Immature natural killer cell (primary cell): ENCODE results near the gene OR10A4. TPM values are rescaled to one million over a fixed set of nuclear protein-coding genes. Genes with fewer than 3 reads are reported as not detected.
"Not testable (repeated sequence)": the region's sequence is repeated elsewhere in the genome, so short reads cannot be mapped to it uniquely, and the experiment has no call there.

Experiments
- DNase-seq, 3 donors: peaks; one replicate each; pipeline ENCODE4 v3.0.0; 2022; ENCODE audit warnings: mixed read lengths in 1 of 3
- H3K27ac Mint-ChIP-seq, 6 donors: one replicate each; pipeline ENCODE4 v1.8.0; 2020; ENCODE audit warnings: mixed read lengths in 6 of 6, mild to moderate bottlenecking in 5 of 6, inconsistent platforms in 4 of 6, moderate library complexity in 3 of 6
- H3K27me3 Mint-ChIP-seq, 3 donors: one replicate each; pipeline ENCODE4 v1.8.0; 2020 to 2021; ENCODE audit warnings: low read depth in 3 of 3, mild to moderate bottlenecking in 3 of 3, mixed read lengths in 3 of 3, moderate library complexity in 3 of 3, inconsistent platforms in 1 of 3
- H3K36me3 Mint-ChIP-seq, 3 donors: one replicate each; pipeline ENCODE4 v1.8.0; 2020; ENCODE audit warnings: mixed read lengths in 3 of 3, inconsistent platforms in 2 of 3, mild to moderate bottlenecking in 2 of 3
- H3K4me1 Mint-ChIP-seq, 2 donors: one replicate each; pipeline ENCODE4 v1.8.0; 2020; ENCODE audit warnings: inconsistent platforms in 2 of 2, mild to moderate bottlenecking in 2 of 2, mixed read lengths in 2 of 2, moderate library complexity in 1 of 2
- H3K4me3 Mint-ChIP-seq, 5 donors: one replicate each; pipeline ENCODE4 v1.8.0; 2020; ENCODE audit warnings: mild to moderate bottlenecking in 5 of 5, mixed read lengths in 5 of 5, inconsistent platforms in 3 of 5, moderate library complexity in 3 of 5
- H3K9me3 Mint-ChIP-seq, 6 donors: one replicate each; pipeline ENCODE4 v1.8.0; 2020; ENCODE audit warnings: mild to moderate bottlenecking in 6 of 6, mixed read lengths in 6 of 6, inconsistent platforms in 4 of 6, moderate library complexity in 3 of 6
- polyA plus RNA-seq, 3 donors: library from polyadenylated mRNA; unstranded; fragments of 300-500 nt; fragmentation: Illumina TruSeq; gene quantifications; one replicate each; pipeline ENCODE4 v1.2.3, GENCODE V29; 2021

OR10A4 gene, protein sequence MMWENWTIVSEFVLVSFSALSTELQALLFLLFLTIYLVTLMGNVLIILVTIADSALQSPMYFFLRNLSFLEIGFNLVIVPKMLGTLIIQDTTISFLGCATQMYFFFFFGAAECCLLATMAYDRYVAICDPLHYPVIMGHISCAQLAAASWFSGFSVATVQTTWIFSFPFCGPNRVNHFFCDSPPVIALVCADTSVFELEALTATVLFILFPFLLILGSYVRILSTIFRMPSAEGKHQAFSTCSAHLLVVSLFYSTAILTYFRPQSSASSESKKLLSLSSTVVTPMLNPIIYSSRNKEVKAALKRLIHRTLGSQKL
- polyA plus RNA-seq, result not detected

DNA sequence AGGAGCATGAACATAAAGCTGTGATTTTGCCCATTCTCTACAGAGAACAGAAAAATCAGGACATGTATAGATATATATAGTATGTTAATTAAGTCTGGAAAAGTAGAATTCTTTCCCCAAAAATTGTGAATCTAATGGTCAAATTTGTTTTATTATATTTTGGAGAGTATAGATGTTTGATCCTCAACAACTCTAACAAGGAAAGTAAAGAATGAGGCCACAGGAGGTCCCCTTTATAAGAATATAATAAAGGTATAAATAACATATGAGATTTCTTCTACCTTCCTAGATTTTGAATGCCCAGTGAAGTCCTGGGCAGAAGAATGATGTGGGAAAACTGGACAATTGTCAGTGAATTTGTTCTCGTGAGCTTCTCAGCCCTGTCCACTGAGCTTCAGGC, at the start of gene OR10A4:
Gene OR10A4 (plus strand): TSS at position 301 of the 400 bp plus-strand sequence. CDS start 23 bp downstream, at position 324.
- Mint-ChIP-seq H3K36me3 (no peaks in the 10 kb centered on the region), H3K27ac (no peak within 1 kb of the TSS), H3K4me3 (no peak within 1 kb of the TSS), H3K4me1 (no peaks in the 10 kb centered on the region), H3K27me3 (peaks cover 4 to 6% (median 5%) of the 10 kb centered on the region in 3 donors), H3K9me3 (peaks cover 0 to 6% (median 0%) of the 10 kb centered on the region in 6 donors)
- DNase-seq, result no peak

DNA sequence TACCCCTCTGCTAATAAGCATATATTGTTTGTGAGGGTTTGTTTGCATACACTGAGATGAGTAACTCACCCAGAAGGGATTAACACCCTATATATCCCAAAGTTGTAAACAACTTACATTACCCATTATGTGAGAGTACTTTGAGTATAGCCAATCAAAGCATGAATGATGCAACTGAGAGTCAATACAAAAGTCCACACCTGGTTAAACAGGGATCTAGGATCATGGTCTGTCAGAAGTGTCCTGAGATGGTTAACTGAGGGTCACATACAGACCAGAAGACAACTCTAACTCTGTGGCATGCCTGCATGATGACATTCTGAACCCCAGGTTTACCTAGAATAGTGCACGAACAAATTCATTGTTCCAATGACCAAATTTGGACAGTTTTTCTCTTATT, 48.3 kb upstream of the OR10A4 start:
- no peaks in the 10 kb centered on the region for H3K36me3 Mint-ChIP-seq
- no peak for DNase-seq
- peaks cover 0 to 2% (median 1%) of the 10 kb centered on the region in 3 donors for H3K27me3 Mint-ChIP-seq
- no peak overlapping the region for H3K27ac Mint-ChIP-seq
- H3K4me1 Mint-ChIP-seq, result no peaks in the 10 kb centered on the region
- H3K9me3 Mint-ChIP-seq, result no peaks in the 10 kb centered on the region
- no peak overlapping the region for H3K4me3 Mint-ChIP-seq

DNA sequence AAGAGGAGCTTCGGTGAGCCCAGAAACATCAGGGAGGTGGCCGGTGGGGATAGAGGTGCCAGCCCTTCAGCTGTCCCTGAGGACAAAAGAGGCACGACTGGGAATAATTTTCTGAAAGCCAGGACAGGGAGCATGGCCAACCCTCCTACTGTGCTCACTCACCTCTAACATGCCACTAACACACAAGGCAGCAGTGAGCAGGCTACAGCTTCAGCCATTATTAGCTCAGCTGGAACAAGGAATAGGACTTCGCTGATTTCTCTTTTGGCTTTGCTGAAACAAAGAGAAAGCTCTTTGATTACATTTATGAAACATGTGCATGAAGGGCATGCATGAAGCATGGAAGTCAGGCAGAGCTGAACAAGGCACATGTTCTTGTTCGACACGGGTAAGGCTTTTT, 43.1 kb upstream of the OR10A4 start:
- no peak for DNase-seq
- no peaks in the 10 kb centered on the region for H3K4me1 Mint-ChIP-seq
- no peaks in the 10 kb centered on the region for H3K36me3 Mint-ChIP-seq
- peaks cover 2 to 8% (median 2%) of the 10 kb centered on the region in 3 donors for H3K27me3 Mint-ChIP-seq
- no peaks in the 10 kb centered on the region for H3K9me3 Mint-ChIP-seq
- no peak overlapping the region for H3K4me3 Mint-ChIP-seq
- H3K27ac Mint-ChIP-seq, result no peak overlapping the region

DNA sequence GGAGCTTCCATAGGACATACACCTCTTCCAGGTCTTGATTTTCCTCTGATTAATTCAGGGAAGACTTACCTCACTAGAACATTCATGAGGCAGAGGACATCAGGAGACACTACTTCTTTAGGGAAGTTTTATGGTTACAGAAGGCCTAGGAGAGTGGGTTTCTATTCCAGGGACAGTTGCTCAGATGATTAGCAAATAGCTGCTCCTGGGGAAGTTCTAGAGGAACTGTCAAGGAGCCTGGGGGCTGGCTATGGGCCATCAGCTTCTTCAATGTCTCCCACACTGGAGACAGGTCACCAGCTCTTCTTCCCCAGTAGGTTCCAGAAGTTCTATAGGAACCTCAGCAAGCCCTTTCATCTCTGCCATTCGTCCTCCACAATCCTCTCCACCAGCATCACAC, 42.4 kb upstream of the OR10A4 start:
- Mint-ChIP-seq H3K27me3 (peaks cover 2 to 8% (median 2%) of the 10 kb centered on the region in 3 donors), H3K27ac (no peak overlapping the region), H3K9me3 (no peaks in the 10 kb centered on the region), H3K4me1 (no peaks in the 10 kb centered on the region), H3K4me3 (no peak overlapping the region), H3K36me3 (no peaks in the 10 kb centered on the region)
- no peak for DNase-seq

DNA sequence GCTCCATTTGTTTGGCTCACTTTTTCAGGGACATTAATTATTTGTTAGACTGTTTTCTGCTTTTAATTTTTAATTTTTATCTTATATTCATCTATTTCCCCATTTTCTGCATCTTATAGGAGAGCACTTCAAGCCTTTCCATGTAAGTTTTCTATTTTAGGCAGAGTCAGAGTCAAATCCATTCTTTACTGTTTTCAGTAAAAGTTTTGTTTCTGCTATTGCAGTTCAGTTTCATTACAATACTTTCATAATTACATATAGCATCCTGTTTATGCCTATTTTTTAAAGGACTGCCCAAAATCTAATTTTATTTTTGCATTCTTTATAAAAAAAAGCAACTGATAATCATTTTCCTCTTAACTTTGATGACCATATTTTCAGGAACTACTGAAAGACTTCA, 34.7 kb upstream of the OR10A4 start:
- Mint-ChIP-seq H3K36me3 (no peaks in the 10 kb centered on the region), H3K9me3 (peaks cover 0 to 4% (median 0%) of the 10 kb centered on the region in 6 donors), H3K27ac (no peak overlapping the region), H3K4me3 (no peak overlapping the region), H3K4me1 (no peaks in the 10 kb centered on the region), H3K27me3 (peaks cover 2% of the 10 kb centered on the region in 3 donors)
- DNase-seq, result no peak

DNA sequence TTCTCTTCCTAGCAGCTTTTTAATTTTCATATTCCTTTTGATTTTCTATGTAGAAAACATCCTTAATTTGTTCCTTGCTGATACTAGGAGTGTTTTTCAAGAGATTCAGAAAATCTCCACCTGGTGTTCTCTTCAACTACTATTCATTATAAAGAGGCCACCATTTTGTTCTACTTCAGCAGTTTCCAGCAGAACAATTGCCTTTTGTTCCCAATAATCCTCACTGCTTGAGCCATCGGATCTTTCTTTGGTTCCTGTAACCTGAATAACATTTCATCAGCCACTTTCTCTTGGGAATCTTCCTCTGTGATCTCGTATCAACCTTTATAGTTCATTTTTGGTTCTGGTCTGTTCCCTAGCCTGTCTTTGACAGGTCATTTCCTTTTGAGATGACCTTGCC, 32.8 kb upstream of the OR10A4 start:
- Mint-ChIP-seq H3K4me1 (no peaks in the 10 kb centered on the region), H3K27ac (no peak overlapping the region), H3K9me3 (peaks cover 0 to 4% (median 0%) of the 10 kb centered on the region in 6 donors), H3K36me3 (no peaks in the 10 kb centered on the region), H3K4me3 (no peak overlapping the region), H3K27me3 (peaks cover 2 to 5% (median 4%) of the 10 kb centered on the region in 3 donors)
- no peak for DNase-seq

DNA sequence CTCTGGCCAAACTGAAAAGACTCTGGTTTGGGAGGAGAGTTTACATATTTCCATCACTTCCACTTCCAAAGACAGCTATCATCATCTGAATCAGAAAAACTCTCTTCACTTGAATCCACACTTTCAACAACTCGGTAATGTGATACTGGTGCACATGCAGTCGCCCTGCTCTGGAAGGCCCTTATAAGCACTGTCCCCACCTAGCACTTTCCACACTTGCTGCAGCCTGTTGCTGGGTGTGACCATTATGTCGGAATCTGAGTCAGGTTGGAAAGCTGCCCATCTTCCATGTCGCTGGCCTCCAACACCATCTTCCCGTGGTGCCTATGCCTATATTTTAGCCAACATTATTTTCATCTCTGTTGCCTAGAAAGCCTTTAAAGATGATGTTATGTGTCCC, 32.1 kb upstream of the OR10A4 start:
- DNase-seq, result no peak
- Mint-ChIP-seq H3K27ac (no peak overlapping the region), H3K36me3 (no peaks in the 10 kb centered on the region), H3K4me3 (no peak overlapping the region), H3K27me3 (peaks cover 2 to 5% (median 4%) of the 10 kb centered on the region in 3 donors), H3K9me3 (peaks cover 0 to 4% (median 0%) of the 10 kb centered on the region in 6 donors), H3K4me1 (no peaks in the 10 kb centered on the region)

DNA sequence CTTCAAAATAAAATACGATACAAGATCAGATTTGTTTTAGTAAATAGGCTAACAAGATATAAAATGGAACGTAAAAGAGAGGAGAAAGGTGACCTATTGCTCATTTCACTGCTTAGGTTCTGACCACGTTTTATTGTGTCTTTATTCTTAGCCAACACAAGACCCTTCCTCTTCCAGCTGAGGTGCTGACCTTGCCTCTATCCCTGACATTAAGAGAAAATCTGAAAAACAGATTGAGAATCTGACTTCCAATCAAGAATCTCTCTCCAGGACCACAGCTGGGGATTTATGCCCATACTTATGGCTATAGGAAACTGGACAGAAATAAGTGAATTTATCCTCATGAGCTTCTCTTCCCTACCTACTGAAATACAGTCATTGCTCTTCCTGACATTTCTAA, 31.0 kb upstream of the OR10A4 start, which contains the start of gene OR10A5:
Gene OR10A5 (plus strand): TSS at position 301 of the 400 bp plus-strand sequence. CDS start 0 bp downstream, at position 301.
- no peak for DNase-seq
- H3K36me3 Mint-ChIP-seq, result no peaks in the 10 kb centered on the region
- no peaks in the 10 kb centered on the region for H3K4me1 Mint-ChIP-seq
- H3K4me3 Mint-ChIP-seq, result no peak within 1 kb of the TSS
- H3K27me3 Mint-ChIP-seq, result peaks cover 2 to 5% (median 2%) of the 10 kb centered on the region in 3 donors
- no peak within 1 kb of the TSS for H3K27ac Mint-ChIP-seq
- H3K9me3 Mint-ChIP-seq, result peaks cover 0 to 4% (median 0%) of the 10 kb centered on the region in 6 donors

DNA sequence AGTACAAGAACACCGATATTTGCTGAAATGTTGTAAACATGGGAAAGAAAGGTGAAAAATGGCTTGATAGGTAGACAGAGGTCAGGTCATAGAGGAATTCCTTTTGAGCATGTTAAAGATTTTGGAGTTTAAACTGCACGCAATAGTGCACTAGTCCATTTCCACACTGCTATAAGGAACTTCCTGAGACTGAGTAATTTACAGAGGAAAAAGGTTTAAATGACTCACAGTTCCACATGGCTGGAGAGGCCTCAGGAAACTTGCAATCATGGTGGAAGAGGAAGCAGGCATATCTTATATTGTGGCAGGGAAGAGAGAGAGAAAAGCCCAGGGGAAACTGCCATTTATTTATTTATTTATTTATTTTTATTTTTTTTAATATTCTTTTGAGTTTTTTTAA, 25.9 kb upstream of the OR10A4 start:
- Mint-ChIP-seq H3K4me1 (no peaks in the 10 kb centered on the region), H3K9me3 (peaks cover 0 to 5% (median 4%) of the 10 kb centered on the region in 6 donors), H3K27ac (no peak overlapping the region), H3K27me3 (peaks cover 2 to 9% (median 2%) of the 10 kb centered on the region in 3 donors), H3K4me3 (no peak overlapping the region), H3K36me3 (peaks cover 0 to 3% (median 0%) of the 10 kb centered on the region in 3 donors)
- DNase-seq, result no peak

DNA sequence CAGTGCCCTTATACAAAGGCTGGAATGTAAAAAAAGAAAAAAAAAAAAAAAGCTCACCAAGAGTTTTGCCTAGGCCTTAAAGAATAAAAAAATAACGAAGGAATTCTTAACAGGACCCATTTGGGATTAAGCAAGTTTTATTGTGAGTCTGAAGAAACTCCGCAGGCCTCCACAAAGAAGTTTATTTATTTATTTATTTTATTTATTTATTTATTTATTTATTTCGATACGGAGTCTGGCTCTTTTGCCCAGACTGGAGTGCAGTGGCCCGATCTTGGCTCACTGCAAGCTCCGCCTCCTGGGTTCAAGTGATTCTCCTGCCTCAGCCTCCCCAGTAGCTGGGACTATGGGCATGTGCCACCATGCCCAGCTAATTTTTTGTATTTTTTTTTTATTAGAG, 21.6 kb upstream of the OR10A4 start:
- peaks cover 2 to 11% (median 4%) of the 10 kb centered on the region in 6 donors for H3K9me3 Mint-ChIP-seq
- H3K36me3 Mint-ChIP-seq, H3K4me1 Mint-ChIP-seq, DNase-seq, H3K4me3 Mint-ChIP-seq, H3K27me3 Mint-ChIP-seq, H3K27ac Mint-ChIP-seq: not testable (repeated sequence)

DNA sequence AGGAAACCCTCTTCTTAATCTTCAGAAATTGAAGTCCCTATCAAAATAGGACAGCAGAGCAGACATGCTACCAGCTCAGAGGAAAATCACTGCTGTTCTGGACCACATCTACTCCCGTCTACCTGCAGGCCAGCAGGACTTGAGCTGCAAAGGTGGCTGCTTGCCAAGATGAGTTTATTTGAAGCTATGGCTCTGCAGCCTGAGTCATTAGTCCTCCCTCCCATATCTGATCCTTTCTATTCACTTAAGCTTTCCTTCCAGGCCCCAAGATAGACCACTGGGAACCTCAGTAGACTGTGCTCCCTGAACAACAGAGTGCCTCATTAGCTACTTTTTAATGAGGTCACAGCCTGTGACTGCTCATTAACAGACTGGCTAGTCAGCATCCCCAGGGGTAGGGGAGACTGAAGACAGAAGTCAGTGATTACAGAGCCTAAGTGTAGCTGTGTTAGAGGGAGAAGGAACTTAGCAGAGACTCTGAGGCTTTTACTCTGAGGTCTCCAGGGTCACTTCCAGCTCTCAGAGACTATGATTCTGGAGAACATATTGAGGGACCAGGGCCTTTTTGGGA, 20.4 kb upstream of the OR10A4 start:
- Mint-ChIP-seq H3K27ac (no peak overlapping the region), H3K9me3 (peaks cover 2 to 14% (median 3%) of the 10 kb centered on the region in 6 donors), H3K4me1 (no peaks in the 10 kb centered on the region), H3K27me3 (peaks cover 0 to 11% (median 0%) of the 10 kb centered on the region in 3 donors), H3K4me3 (no peak overlapping the region), H3K36me3 (peaks cover 0 to 3% (median 0%) of the 10 kb centered on the region in 3 donors)
- DNase-seq, result no peak

DNA sequence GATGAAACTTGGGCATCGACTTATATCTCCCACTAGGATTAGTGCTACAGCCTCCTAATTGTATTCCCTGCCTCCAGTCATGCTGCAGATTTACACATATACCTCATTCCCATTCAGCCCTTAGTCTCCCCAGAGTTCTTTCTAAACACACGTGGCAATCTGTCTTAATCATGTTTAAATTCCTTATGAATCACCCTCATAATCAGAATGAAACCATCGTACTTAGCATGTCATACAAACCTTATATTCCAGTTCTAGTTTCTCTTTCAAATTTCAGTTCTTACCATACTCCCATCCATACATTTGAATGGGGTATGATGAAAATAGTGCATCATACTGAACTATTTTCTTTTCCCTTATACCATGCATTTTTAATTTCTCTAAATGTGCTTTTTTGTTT, 19.6 kb upstream of the OR10A4 start:
- Mint-ChIP-seq H3K4me3 (no peak overlapping the region), H3K27ac (no peak overlapping the region), H3K4me1 (no peaks in the 10 kb centered on the region), H3K9me3 (peaks cover 0 to 14% (median 3%) of the 10 kb centered on the region in 6 donors), H3K27me3 (peaks cover 0 to 13% (median 0%) of the 10 kb centered on the region in 3 donors), H3K36me3 (peaks cover 0 to 3% (median 0%) of the 10 kb centered on the region in 3 donors)
- DNase-seq, result no peak

DNA sequence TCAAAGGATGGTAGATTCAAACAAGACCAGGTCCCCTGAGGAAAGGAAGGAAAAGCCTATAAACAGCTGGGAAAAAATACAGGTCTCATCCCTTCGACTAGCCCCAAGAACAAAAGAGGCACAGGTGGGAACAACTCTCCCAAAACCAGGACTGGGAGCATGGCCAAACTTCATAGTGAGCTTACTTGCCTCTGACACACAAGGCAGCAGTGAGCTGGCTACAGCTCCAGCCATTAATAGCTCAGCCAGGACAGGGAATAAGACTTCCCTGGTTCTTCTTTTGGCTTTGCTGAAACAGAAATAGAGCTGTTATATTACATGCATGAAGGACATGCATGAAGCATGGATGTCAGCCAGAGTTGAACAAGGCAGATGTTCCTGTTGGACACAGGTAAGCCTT, 13.5 kb upstream of the OR10A4 start, which contains the start of gene OR10A2:
Gene OR10A2 (plus strand): TSS at position 97 of the 400 bp plus-strand sequence. CDS start 6,698 bp downstream, outside the sequence.
- DNase-seq, result no peak
- Mint-ChIP-seq H3K4me3 (no peak within 1 kb of the TSS), H3K27ac (no peak within 1 kb of the TSS), H3K36me3 (no peaks in the 10 kb centered on the region), H3K4me1 (no peaks in the 10 kb centered on the region), H3K9me3 (peaks cover 0 to 9% (median 3%) of the 10 kb centered on the region in 6 donors), H3K27me3 (peaks cover 2 to 14% (median 3%) of the 10 kb centered on the region in 3 donors)

DNA sequence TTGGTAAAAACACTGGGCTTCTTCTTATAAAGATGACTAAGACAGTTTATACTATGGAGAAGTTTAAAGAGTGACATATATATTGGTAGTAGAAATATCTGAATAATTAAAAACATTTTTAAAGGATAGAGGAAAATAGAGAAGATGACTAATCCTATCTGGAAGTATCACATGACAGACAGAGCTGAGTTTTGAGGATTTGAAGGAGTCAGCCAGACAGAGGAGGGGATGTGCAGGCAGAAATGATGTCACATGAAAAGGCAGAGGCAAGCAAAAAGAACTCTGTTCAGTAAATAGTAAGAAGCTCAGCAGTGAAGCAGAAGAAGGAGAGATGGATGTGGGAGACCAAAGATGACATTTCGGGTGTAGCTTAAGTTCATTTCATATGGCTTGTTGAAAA, 12.0 kb upstream of the OR10A4 start:
- DNase-seq, result no peak
- no peak overlapping the region for H3K4me3 Mint-ChIP-seq
- H3K36me3 Mint-ChIP-seq, result no peaks in the 10 kb centered on the region
- no peaks in the 10 kb centered on the region for H3K4me1 Mint-ChIP-seq
- H3K9me3 Mint-ChIP-seq, result peaks cover 0 to 6% (median 2%) of the 10 kb centered on the region in 6 donors
- no peak overlapping the region for H3K27ac Mint-ChIP-seq
- peaks cover 2 to 14% (median 4%) of the 10 kb centered on the region in 3 donors for H3K27me3 Mint-ChIP-seq
